Activated T-cell treated with anti-CD3 and anti-CD28 coated beads, Interleukin-2, amount 50 U/mL, for 4 hours (primary cell): ENCODE results near the gene C19orf47. TPM values are rescaled to one million over a fixed set of nuclear protein-coding genes. Genes with fewer than 3 reads are reported as not detected.

Source experiments
- ATAC-seq, 2 donors: fragments of 200-7000 bp; cut with Tn5 transposase; one replicate each; pipeline ENCODE4 v1.10.0; 2021
- DNase-seq: peaks from one replicate; pipeline ENCODE4 v3.0.0-alpha.2; 2020
- H3K27me3 Mint-ChIP-seq: one replicate; pipeline ENCODE4 v1.8.0; 2021; ENCODE audit warnings: low read depth, mixed read lengths
- H3K36me3 Mint-ChIP-seq: one replicate; pipeline ENCODE4 v1.8.0; 2022; ENCODE audit warnings: mixed read lengths; ENCODE audit not compliant: insufficient read depth
- H3K4me1 Mint-ChIP-seq: one replicate; pipeline ENCODE4 v1.8.0; 2021; ENCODE audit warnings: low read depth, mixed read lengths
- H3K4me3 Mint-ChIP-seq: one replicate; pipeline ENCODE4 v1.8.0; 2021; ENCODE audit warnings: mild to moderate bottlenecking, moderate library complexity, mixed read lengths
- H3K9me3 Mint-ChIP-seq: one replicate; pipeline ENCODE4 v1.8.0; 2021; ENCODE audit warnings: mixed read lengths
- total RNA-seq, 3 donors: library from RNA; stranded (reverse); gene quantifications; one replicate each; pipeline ENCODE4 v1.2.1, GENCODE V29; 2021

Gene C19orf47
- total RNA-seq, 3 donors from 2014 or later: 27.2 to 31.5 (median 31.3) TPM

- no peaks in the 10 kb centered on the region for H3K4me1 Mint-ChIP-seq
- peaks cover 44% of the 10 kb centered on the region for H3K36me3 Mint-ChIP-seq
- no peaks in the 10 kb centered on the region for H3K27me3 Mint-ChIP-seq
- no peak for ATAC-seq
- no peak overlapping the region for H3K4me3 Mint-ChIP-seq
- DNase-seq: no peak
- no peaks in the 10 kb centered on the region for H3K9me3 Mint-ChIP-seq
Observed at GRCh38 chr19:40322951-40323615, 25.1 kb downstream of the C19orf47 start.

- DNase-seq (no peak), ATAC-seq (no peak)
- H3K36me3 Mint-ChIP-seq: peaks cover 36% of the 10 kb centered on the region
- H3K4me1 Mint-ChIP-seq: no peaks in the 10 kb centered on the region
- no peak overlapping the region for H3K4me3 Mint-ChIP-seq
- H3K9me3 Mint-ChIP-seq: no peaks in the 10 kb centered on the region
- no peaks in the 10 kb centered on the region for H3K27me3 Mint-ChIP-seq
Observed at GRCh38 chr19:40322271-40322610, 26.0 kb downstream of the C19orf47 start.

GRCh38 chr19:40321566-40322270 is 26.5 kb downstream of the C19orf47 start:
- no peaks in the 10 kb centered on the region for H3K27me3 Mint-ChIP-seq
- no peaks in the 10 kb centered on the region for H3K9me3 Mint-ChIP-seq
- DNase-seq: no peak
- ATAC-seq: no peak
- H3K4me3 Mint-ChIP-seq: no peak overlapping the region
- H3K4me1 Mint-ChIP-seq: no peaks in the 10 kb centered on the region
- H3K36me3 Mint-ChIP-seq: peaks cover 36% of the 10 kb centered on the region

GRCh38 chr19:40321076-40321475 is 27.1 kb downstream of the C19orf47 start:
- ATAC-seq: no peak
- no peaks in the 10 kb centered on the region for H3K27me3 Mint-ChIP-seq
- no peaks in the 10 kb centered on the region for H3K4me1 Mint-ChIP-seq
- no peak for DNase-seq
- H3K36me3 Mint-ChIP-seq: peaks cover 33% of the 10 kb centered on the region
- H3K4me3 Mint-ChIP-seq: no peak overlapping the region
- H3K9me3 Mint-ChIP-seq: no peaks in the 10 kb centered on the region

GRCh38 chr19:40320558-40320935 is 27.6 kb downstream of the C19orf47 start:
- ATAC-seq: no peak
- H3K4me1 Mint-ChIP-seq: no peaks in the 10 kb centered on the region
- H3K27me3 Mint-ChIP-seq: no peaks in the 10 kb centered on the region
- H3K36me3 Mint-ChIP-seq: peaks cover 29% of the 10 kb centered on the region
- no peaks in the 10 kb centered on the region for H3K9me3 Mint-ChIP-seq
- no peak overlapping the region for H3K4me3 Mint-ChIP-seq
- DNase-seq: no peak

- no peak for DNase-seq
- H3K4me3 Mint-ChIP-seq: no peak overlapping the region
- ATAC-seq: no peak
- H3K4me1 Mint-ChIP-seq: no peaks in the 10 kb centered on the region
- no peaks in the 10 kb centered on the region for H3K9me3 Mint-ChIP-seq
- no peaks in the 10 kb centered on the region for H3K27me3 Mint-ChIP-seq
- peaks cover 13% of the 10 kb centered on the region for H3K36me3 Mint-ChIP-seq
Observed at GRCh38 chr19:40317338-40317737, 30.9 kb downstream of the C19orf47 start.

- Mint-ChIP-seq H3K27me3 (no peaks in the 10 kb centered on the region), H3K4me3 (no peak overlapping the region), H3K4me1 (no peaks in the 10 kb centered on the region), H3K9me3 (no peaks in the 10 kb centered on the region), H3K36me3 (peaks cover 7% of the 10 kb centered on the region)
- no peak for ATAC-seq
- no peak for DNase-seq
Observed at GRCh38 chr19:40315812-40316470, 32.3 kb downstream of the C19orf47 start.

GRCh38 chr19:40314656-40315055 is 33.5 kb downstream of the C19orf47 start:
- Mint-ChIP-seq H3K9me3 (no peaks in the 10 kb centered on the region), H3K36me3 (no peaks in the 10 kb centered on the region), H3K4me1 (no peaks in the 10 kb centered on the region), H3K4me3 (no peak overlapping the region), H3K27me3 (no peaks in the 10 kb centered on the region)
- ATAC-seq (no peak), DNase-seq (no peak)

GRCh38 chr19:40313229-40313983 is 34.8 kb downstream of the C19orf47 start:
- no peaks in the 10 kb centered on the region for H3K36me3 Mint-ChIP-seq
- no peak overlapping the region for H3K4me3 Mint-ChIP-seq
- no peaks in the 10 kb centered on the region for H3K4me1 Mint-ChIP-seq
- no peak for DNase-seq
- ATAC-seq: no peak
- H3K9me3 Mint-ChIP-seq: no peaks in the 10 kb centered on the region
- H3K27me3 Mint-ChIP-seq: no peaks in the 10 kb centered on the region

- Mint-ChIP-seq H3K27me3 (no peaks in the 10 kb centered on the region), H3K4me1 (no peaks in the 10 kb centered on the region), H3K4me3 (no peak overlapping the region), H3K9me3 (no peaks in the 10 kb centered on the region), H3K36me3 (no peaks in the 10 kb centered on the region)
- no peak for DNase-seq
- no peak for ATAC-seq
Observed at GRCh38 chr19:40312533-40312932, 35.7 kb downstream of the C19orf47 start.

- no peak overlapping the region for H3K4me3 Mint-ChIP-seq
- H3K4me1 Mint-ChIP-seq: peaks cover 1% of the 10 kb centered on the region
- no peaks in the 10 kb centered on the region for H3K36me3 Mint-ChIP-seq
- ATAC-seq (no peak), DNase-seq (no peak)
- no peaks in the 10 kb centered on the region for H3K9me3 Mint-ChIP-seq
- H3K27me3 Mint-ChIP-seq: no peaks in the 10 kb centered on the region
Observed at GRCh38 chr19:40309666-40310065, 38.5 kb downstream of the C19orf47 start.

GRCh38 chr19:40305403-40305802 is 42.8 kb downstream of the C19orf47 start:
- ATAC-seq (peak; percentile 53 to 71), DNase-seq (peak; percentile 68)
- Mint-ChIP-seq H3K9me3 (no peaks in the 10 kb centered on the region), H3K4me3 (no peak overlapping the region), H3K4me1 (peaks cover 1% of the 10 kb centered on the region), H3K36me3 (no peaks in the 10 kb centered on the region), H3K27me3 (no peaks in the 10 kb centered on the region)

GRCh38 chr19:40304306-40304705 is 43.9 kb downstream of the C19orf47 start:
- ATAC-seq (no peak), DNase-seq (no peak)
- Mint-ChIP-seq H3K36me3 (no peaks in the 10 kb centered on the region), H3K4me1 (peaks cover 1% of the 10 kb centered on the region), H3K27me3 (no peaks in the 10 kb centered on the region), H3K4me3 (no peak overlapping the region), H3K9me3 (no peaks in the 10 kb centered on the region)

- no peaks in the 10 kb centered on the region for H3K9me3 Mint-ChIP-seq
- H3K4me3 Mint-ChIP-seq: no peak overlapping the region
- peaks cover 1% of the 10 kb centered on the region for H3K4me1 Mint-ChIP-seq
- DNase-seq: no peak
- H3K27me3 Mint-ChIP-seq: no peaks in the 10 kb centered on the region
- no peak for ATAC-seq
- H3K36me3 Mint-ChIP-seq: no peaks in the 10 kb centered on the region
Observed at GRCh38 chr19:40303765-40304164, 44.4 kb downstream of the C19orf47 start.
